Mucosa of gallbladder (tissue), 1 donor: Measurements from ENCODE around the gene RSRC1. TPM values are rescaled to one million over a fixed set of nuclear protein-coding genes. Genes with fewer than 3 reads are reported as not detected.
"Not testable (repeated sequence)": the region's sequence is repeated elsewhere in the genome, so short reads cannot be mapped to it uniquely, and the experiment has no call there.

Experiments
- DNase-seq: peaks from one replicate; pipeline ENCODE4 v3.0.0-alpha.2; 2020; ENCODE audit warnings: low spot score
- total RNA-seq: library from RNA; stranded (reverse); gene quantifications from one replicate; pipeline ENCODE4 v1.2.1, GENCODE V29; 2021
- donor health status: DM: no; HTN: no; CAD: no.

The RSRC1 gene
- total RNA-seq, 1 donor from 2014 or later = 30.4 TPM

- DNase-seq = no peak
Observed at GRCh38 chr3:158313338-158313927, 203.5 kb downstream of the RSRC1 start.

GRCh38 chr3:158314426-158315357, 204.8 kb downstream of the RSRC1 start:
- no peak for DNase-seq

DNA sequence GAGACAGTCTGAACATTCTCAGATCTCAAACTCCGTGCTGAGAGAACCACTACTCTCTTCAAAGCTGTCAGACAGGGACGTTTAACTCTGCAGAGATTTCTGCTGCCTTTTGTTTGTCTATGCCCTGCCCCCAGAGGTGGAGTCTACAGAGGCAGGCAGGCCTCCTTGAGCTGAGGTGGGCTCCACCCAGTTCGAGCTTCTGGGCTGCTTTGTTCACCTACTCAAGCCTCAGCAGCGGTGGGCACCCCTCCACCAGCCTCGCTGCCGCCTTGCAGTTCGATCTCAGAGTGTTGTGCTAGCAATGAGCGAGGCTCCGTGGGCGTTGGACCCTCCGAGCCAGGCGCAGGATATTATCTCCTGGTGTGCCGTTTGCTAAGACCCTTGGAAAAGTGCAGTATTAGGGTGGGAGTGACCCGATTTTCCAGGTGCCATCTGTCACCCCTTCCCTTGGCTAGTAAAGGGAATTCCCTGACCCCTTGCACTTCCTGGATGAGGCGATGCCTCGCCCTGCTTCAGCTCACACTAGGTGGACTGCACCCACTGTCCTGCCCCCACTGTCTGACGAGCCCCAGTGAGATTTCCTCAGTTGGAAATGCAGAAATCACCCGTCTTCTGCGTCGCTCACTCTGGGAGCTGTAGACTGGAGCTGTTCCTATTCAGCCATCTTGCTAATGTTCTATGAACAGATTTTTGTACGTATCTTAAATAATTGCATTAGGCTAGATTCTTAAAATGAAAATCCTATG, 220.0 kb downstream of the RSRC1 start:
- not testable (repeated sequence) for DNase-seq

DNA sequence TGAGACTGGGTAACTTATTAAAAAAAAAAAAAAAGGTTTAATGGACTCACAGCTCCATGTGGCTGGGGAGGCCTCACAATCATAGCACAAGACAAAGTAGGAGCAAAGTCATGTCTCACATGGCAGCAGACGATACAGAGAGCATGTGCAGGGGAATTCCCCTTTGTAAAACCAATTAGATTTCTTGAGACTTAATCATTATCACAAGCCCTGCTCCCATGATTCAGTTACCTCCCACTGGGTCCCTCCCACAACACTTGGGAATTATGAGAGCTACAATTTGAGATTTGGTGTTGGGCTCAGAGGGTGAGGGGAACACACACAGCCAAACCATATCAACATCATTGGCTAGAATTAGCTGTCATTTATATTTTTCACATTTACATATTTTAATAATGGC, 221.0 kb downstream of the RSRC1 start:
- DNase-seq = no peak

GRCh38 chr3:158333736-158334135, 223.8 kb downstream of the RSRC1 start:
- DNase-seq = no peak

- no peak for DNase-seq
Observed at GRCh38 chr3:158337110-158337509, 227.2 kb downstream of the RSRC1 start.

GRCh38 chr3:158339638-158340037, 229.7 kb downstream of the RSRC1 start:
- no peak for DNase-seq

GRCh38 chr3:158340951-158341350, 231.1 kb downstream of the RSRC1 start:
- DNase-seq = not testable (repeated sequence)

- no peak for DNase-seq
Observed at GRCh38 chr3:158347966-158348365, 238.1 kb downstream of the RSRC1 start.

DNA sequence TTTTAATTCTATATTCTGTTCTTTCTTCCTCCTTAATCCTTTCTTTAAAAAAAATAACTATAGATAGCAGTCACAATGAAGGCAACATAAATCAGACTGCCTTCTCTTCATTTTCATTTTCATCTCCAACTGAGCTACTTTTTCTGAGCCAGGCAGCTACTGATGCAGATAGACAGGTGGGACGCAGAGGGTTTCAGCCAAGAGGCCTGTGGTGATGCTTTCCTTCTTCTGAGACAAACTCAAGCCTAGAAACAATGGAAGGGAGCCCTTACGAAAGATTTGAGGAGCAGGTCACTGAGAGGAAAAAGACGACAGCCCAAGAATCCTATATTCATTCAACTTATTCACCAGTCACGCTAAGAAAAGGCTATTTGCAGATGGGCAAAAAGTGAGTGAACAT, 241.1 kb downstream of the RSRC1 start:
- no peak for DNase-seq

GRCh38 chr3:158352551-158352950, 242.7 kb downstream of the RSRC1 start:
- DNase-seq = no peak

GRCh38 chr3:158354713-158355112, 244.8 kb downstream of the RSRC1 start:
- DNase-seq = no peak

DNA sequence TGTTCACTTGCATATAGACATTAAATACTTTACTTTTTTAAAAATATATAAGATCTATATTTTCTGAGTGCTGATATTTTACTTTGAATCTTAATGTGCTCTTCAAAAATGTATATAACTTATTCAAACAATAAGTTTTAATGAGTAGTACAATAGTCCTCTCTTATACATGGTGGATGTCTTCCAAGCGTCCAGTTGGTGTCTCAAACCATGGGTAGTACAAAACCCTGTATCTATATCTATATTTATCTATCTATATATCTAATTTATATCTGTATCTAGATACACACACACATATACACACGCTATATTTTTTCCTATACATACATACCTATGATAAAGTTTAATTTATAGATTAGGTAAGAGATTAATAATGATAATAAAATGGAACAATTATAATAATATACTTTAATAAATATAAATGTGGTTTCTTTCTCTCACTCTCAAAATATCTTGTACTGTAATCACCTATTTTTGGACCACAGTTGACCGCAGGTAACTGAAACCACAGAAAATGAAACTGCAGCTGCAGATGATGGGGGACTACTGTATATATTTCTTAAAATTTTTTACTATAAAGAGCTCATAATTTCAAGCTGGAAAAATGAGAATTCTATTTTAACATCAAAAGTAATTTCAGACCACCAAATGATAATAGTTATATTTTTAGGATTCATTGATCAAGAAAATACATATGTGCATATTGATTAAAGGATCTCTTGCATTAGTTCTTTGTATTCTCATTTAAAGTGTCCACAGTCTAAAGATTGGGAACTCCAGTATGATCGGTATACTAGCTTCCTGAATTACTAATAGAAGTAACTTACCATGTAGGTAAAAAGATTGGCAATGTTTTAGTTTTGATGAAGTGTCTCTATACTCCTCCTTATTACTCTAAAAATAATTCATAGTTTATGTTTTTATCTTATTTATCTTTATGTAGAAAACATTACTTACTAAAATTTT, 246.0 kb downstream of the RSRC1 start:
- no peak for DNase-seq

DNA sequence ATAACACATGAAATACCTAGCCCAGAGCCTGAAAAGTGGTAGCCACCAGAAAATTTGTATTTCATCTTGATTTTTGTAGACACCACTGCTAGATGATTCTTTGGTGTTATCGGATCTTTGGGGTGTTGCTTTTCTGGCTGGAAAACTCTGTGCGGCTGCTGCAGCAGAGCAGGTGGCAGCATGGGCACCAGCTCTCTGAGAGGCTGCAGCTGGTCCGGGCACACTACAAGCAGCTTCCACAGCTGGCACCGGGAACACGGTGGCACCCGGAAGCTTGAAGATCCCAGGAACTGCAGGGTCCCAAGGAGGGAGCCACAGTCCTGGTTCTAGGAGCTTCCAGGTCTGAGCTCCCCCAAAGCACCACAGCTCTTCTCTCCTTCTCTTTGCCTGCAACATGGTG, 249.4 kb downstream of the RSRC1 start:
- no peak for DNase-seq

- DNase-seq = no peak
Observed at GRCh38 chr3:158360756-158361448, 251.0 kb downstream of the RSRC1 start.

DNA sequence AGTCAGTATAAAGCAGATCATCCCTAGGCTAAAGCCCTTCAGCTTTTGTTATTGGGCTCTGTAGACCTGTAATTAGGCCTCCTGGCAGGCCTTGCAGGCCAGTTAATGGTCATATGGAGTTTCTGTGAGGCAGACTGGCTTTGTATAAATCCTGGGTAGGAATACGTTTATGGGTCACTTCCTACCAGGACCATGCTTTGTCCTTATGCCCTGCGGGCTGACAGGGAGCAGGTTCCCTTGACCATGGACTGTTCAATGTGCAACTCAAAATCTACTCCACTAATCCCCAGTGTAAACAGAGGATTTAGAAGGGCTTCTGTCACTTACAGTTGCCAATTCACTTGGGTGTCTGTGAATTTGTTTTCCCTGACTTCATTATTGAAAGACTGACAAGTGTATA, 258.4 kb downstream of the RSRC1 start:
- DNase-seq = no peak

DNA sequence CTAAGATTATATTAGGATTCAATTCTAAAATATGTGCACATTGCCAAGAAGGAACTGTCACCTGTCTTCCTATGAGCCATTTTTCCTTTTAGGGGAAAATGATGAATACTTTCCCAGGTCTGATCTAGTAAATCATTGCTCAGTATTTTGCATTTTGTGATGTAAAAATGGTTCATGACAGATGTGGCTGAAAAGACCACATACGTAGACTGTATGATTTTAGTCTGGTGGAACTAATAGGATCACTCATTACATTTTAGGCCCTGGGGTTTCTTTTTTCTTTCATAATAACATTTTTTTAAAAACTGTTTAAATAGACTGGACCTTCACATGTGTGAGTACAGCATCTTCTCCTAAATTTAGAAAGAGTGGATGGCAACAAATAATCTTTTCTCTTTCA, 259.4 kb downstream of the RSRC1 start:
- DNase-seq = no peak

GRCh38 chr3:158379517-158379916, 269.6 kb downstream of the RSRC1 start:
- no peak for DNase-seq

DNA sequence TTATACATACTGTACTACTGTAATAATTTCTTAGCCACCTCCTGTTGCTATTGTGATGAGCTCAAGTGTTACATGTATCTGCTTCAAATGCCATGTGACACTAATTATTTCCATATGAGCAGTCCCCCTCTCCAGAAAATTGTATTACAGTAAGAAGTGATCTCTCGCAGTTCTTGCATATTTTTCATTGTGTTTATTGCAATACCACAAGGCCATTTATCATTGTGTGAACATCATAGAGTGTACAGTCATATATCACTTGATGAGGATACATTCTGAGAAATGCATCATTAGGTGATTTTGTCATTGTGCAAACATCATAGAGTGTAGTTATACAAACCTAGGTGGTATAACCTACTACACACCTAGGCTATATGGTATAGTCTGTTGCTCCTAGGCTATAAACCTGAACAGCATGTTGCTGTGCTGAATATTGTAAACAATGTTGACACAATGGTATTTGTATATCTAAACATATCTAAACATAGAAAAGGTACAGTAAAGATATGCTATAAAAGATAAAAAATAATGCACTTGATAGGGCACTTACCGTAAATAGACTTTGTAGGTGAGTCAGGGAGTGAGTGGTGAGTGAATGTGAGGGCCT, 271.5 kb downstream of the RSRC1 start:
- no peak for DNase-seq

DNA sequence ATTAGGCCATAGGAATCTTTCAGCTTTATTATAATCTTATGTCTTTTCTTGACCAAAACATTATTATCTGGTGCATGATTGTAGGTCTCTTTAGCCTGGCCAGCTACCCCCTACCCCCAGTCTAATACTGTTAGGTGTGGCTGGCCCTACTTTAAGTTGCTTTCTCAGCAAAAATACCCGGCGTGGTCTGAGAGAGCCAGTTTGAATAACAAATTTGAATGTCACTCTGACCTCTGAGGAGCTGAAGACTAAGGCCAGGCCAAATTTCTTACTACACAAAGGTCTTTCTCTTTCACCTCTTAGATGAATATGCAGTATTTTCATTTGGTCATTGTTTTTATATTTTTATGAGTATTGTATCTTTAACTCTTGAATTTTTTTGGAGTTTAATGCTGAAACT, 272.6 kb downstream of the RSRC1 start:
- DNase-seq = no peak
